Astrocyte (in vitro differentiated cells and primary cell): ENCODE data around the gene FAM13C. TPM values are rescaled to one million over a fixed set of nuclear protein-coding genes. Genes with fewer than 3 reads are reported as not detected.

ENCODE experiments used
- DNase-seq: peaks from one replicate; pipeline ENCODE4 v3.0.0-alpha.2; 2010; ENCODE audit warnings: low read depth
- FAIRE-seq: peaks from 2 replicates; lab custom pipeline; 2011; peaks lifted over from hg19 to GRCh38; lab: Jason Lieb, UNC
- H2AFZ ChIP-seq: 2 replicates; pipeline ENCODE4 v1.6.0; 2012; ENCODE audit warnings: low read depth, low read length, inconsistent platforms
- H3K27ac ChIP-seq: 2 replicates; pipeline ENCODE4 v1.5.1; 2011; ENCODE audit warnings: low read depth, low read length, inconsistent platforms
- H3K27me3 ChIP-seq: 2 replicates; pipeline ENCODE4 v1.6.0; 2011; ENCODE audit warnings: low read length, inconsistent platforms; ENCODE audit not compliant: insufficient read depth
- H3K36me3 ChIP-seq: 2 replicates; pipeline ENCODE4 v1.5.1; 2011; ENCODE audit warnings: low read length, inconsistent platforms; ENCODE audit not compliant: insufficient read depth
- H3K4me1 ChIP-seq: 2 replicates; pipeline ENCODE4 v1.5.1; 2011; ENCODE audit warnings: low read length, inconsistent platforms; ENCODE audit not compliant: insufficient read depth
- H3K4me2 ChIP-seq: 2 replicates; pipeline ENCODE4 v1.6.0; 2012; ENCODE audit warnings: low read length, inconsistent platforms
- H3K4me3 ChIP-seq: 2 replicates; pipeline ENCODE4 v1.5.1; 2011; ENCODE audit warnings: low read depth, mild to moderate bottlenecking, low read length, inconsistent platforms; ENCODE audit not compliant: insufficient read depth
- H3K79me2 ChIP-seq: 2 replicates; pipeline ENCODE4 v1.6.0; 2012; ENCODE audit warnings: mild to moderate bottlenecking, low read length, inconsistent platforms; ENCODE audit not compliant: insufficient read depth
- H3K9ac ChIP-seq: 2 replicates; pipeline ENCODE4 v1.6.0; 2012; ENCODE audit warnings: mild to moderate bottlenecking, low read length, inconsistent platforms
- H3K9me3 ChIP-seq: 2 replicates; pipeline ENCODE4 v1.5.1; 2012; ENCODE audit warnings: low read depth, mild to moderate bottlenecking, low read length, inconsistent platforms; ENCODE audit not compliant: insufficient read depth
- H4K20me1 ChIP-seq: 2 replicates; pipeline ENCODE4 v1.6.0; 2012; ENCODE audit warnings: low read length, inconsistent platforms; ENCODE audit not compliant: insufficient read depth
- H3K27ac Mint-ChIP-seq: one replicate; pipeline ENCODE4 v1.8.0; 2021; ENCODE audit warnings: mild to moderate bottlenecking, mixed read lengths; ENCODE audit not compliant: unreplicated experiment
- H3K27me3 Mint-ChIP-seq: one replicate; pipeline ENCODE4 v1.8.0; 2021; ENCODE audit warnings: low read depth, mixed read lengths; ENCODE audit not compliant: unreplicated experiment
- H3K36me3 Mint-ChIP-seq: one replicate; pipeline ENCODE4 v1.8.0; 2021; ENCODE audit warnings: low read depth, mixed read lengths; ENCODE audit not compliant: unreplicated experiment
- H3K4me1 Mint-ChIP-seq: one replicate; pipeline ENCODE4 v1.8.0; 2021; ENCODE audit warnings: low read depth, mixed read lengths; ENCODE audit not compliant: unreplicated experiment
- H3K4me3 Mint-ChIP-seq: one replicate; pipeline ENCODE4 v1.8.0; 2021; ENCODE audit warnings: mild to moderate bottlenecking, moderate library complexity, mixed read lengths; ENCODE audit not compliant: unreplicated experiment
- H3K9me3 Mint-ChIP-seq: one replicate; pipeline ENCODE4 v1.8.0; 2021; ENCODE audit warnings: mild to moderate bottlenecking, mixed read lengths; ENCODE audit not compliant: unreplicated experiment
- CTCF ChIP-seq: IDR thresholded peaks from 2 replicates; pipeline ENCODE4 v1.5.1; 2011; ENCODE audit warnings: low read depth, mild to moderate bottlenecking, inconsistent platforms, low read length, moderate library complexity; ENCODE audit not compliant: insufficient read depth
- EZH2 ChIP-seq: IDR thresholded peaks from 2 replicates; pipeline ENCODE4 v1.6.1; 2012; ENCODE audit warnings: mild to moderate bottlenecking, low read length, inconsistent platforms; ENCODE audit not compliant: insufficient read depth
- total RNA-seq: library from RNA; stranded (reverse); gene quantifications from 2 replicates; pipeline ENCODE4 v1.2.1, GENCODE V29; 2021

Gene FAM13C
- total RNA-seq, 1 donor from 2014 or later: 8.7 TPM

DNA sequence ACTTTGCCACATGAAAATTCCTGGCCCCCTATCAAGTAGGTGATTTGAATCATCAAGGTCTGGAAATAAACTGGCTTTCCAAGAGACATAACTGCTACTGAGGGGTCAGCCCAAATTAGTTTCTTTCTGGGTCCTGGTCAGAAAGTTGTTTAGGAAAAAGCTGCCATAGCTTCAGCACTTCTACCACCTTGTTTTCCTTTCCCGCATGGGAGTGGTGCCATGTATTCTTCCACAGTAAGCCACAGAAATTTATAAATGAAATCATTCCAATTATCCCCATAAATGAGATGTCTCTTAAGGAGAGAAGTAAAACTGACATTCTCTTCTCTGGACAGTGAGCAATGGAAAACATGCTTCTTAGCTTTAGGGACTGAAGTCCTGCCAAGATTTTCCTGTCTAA lies 105.1 kb downstream of the FAM13C start:
- no peaks in the 10 kb centered on the region for H3K27me3 Mint-ChIP-seq
- FAIRE-seq: no peak
- no peak overlapping the region for H3K27ac ChIP-seq

GRCh38 chr10:59255463-59255862 lies 106.9 kb downstream of the FAM13C start:
- Histone ChIP-seq H3K4me2 (no peak overlapping the region), H3K4me1 (no peaks in the 10 kb centered on the region), H4K20me1 (no peaks in the 10 kb centered on the region), H3K79me2 (no peaks in the 10 kb centered on the region), H3K27ac (no peak overlapping the region), H3K27me3 (no peaks in the 10 kb centered on the region), H3K36me3 (no peaks in the 10 kb centered on the region), H3K9me3 (no peaks in the 10 kb centered on the region), H2AFZ (no peak overlapping the region), H3K9ac (no peak overlapping the region), H3K4me3 (no peak overlapping the region)
- H3K9me3 Mint-ChIP-seq: no peaks in the 10 kb centered on the region
- H3K27me3 Mint-ChIP-seq: no peaks in the 10 kb centered on the region
- no peaks in the 10 kb centered on the region for H3K4me1 Mint-ChIP-seq
- H3K4me3 Mint-ChIP-seq: no peak overlapping the region
- no peak for DNase-seq
- peaks cover 5% of the 10 kb centered on the region for H3K36me3 Mint-ChIP-seq
- FAIRE-seq: no peak
- no peak for TF ChIP-seq EZH2
- TF ChIP-seq CTCF: no peak
- H3K27ac Mint-ChIP-seq: no peak overlapping the region

More for the DNA sequence above, 105.1 kb downstream of the FAM13C start:
- no peak for DNase-seq
- Mint-ChIP-seq H3K36me3 (peaks cover 10% of the 10 kb centered on the region), H3K9me3 (no peaks in the 10 kb centered on the region), H3K27ac (no peak overlapping the region), H3K4me1 (no peaks in the 10 kb centered on the region), H3K4me3 (no peak overlapping the region)
- Histone ChIP-seq H3K4me2 (no peak overlapping the region), H3K9ac (no peak overlapping the region), H4K20me1 (no peaks in the 10 kb centered on the region), H3K27me3 (no peaks in the 10 kb centered on the region), H3K4me3 (no peak overlapping the region), H3K79me2 (no peaks in the 10 kb centered on the region), H2AFZ (no peak overlapping the region), H3K36me3 (no peaks in the 10 kb centered on the region), H3K4me1 (no peaks in the 10 kb centered on the region), H3K9me3 (no peaks in the 10 kb centered on the region)
- no peak for TF ChIP-seq CTCF
- TF ChIP-seq EZH2: no peak

DNA sequence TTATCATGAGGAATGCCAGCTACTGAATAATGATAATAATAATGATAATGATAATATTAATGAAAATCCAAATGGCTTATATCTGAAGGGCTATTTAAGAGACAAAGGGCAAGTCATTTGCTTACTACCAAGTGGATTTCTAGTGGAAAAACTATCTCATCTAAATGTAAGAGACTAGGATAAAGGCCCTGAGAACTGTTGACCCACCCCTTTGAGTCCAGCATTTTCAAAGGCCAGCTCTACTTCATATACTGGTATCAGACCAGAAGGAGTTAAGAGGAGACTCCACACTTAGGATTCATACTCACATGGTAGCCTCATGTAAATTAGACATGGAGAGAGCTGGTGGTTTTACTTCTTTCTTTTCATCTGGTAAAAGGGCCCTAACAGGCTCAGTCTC lies 109.9 kb downstream of the FAM13C start:
- TF ChIP-seq EZH2: no peak
- no peak for TF ChIP-seq CTCF
- H3K4me1 ChIP-seq: no peaks in the 10 kb centered on the region
- H2AFZ ChIP-seq: no peak overlapping the region
- H3K27ac ChIP-seq: no peak overlapping the region
- Mint-ChIP-seq H3K27ac (no peak overlapping the region), H3K36me3 (peaks cover 5% of the 10 kb centered on the region), H3K4me3 (no peak overlapping the region), H3K27me3 (no peaks in the 10 kb centered on the region), H3K4me1 (no peaks in the 10 kb centered on the region), H3K9me3 (no peaks in the 10 kb centered on the region)
- H3K27me3 ChIP-seq: no peaks in the 10 kb centered on the region
- H3K9ac ChIP-seq: no peak overlapping the region
- H3K4me3 ChIP-seq: no peak overlapping the region
- H3K9me3 ChIP-seq: no peaks in the 10 kb centered on the region
- FAIRE-seq (no peak), DNase-seq (no peak)
- no peaks in the 10 kb centered on the region for H4K20me1 ChIP-seq
- H3K36me3 ChIP-seq: no peaks in the 10 kb centered on the region
- no peak overlapping the region for H3K4me2 ChIP-seq
- no peaks in the 10 kb centered on the region for H3K79me2 ChIP-seq
